Chondrocyte (in vitro differentiated cells): Measurements from ENCODE around the gene NXPE1. TPM values are rescaled to one million over a fixed set of nuclear protein-coding genes. Genes with fewer than 3 reads are reported as not detected.

Experiments used
- DNase-seq: peaks from one replicate; pipeline ENCODE4 v3.0.0; 2021; ENCODE audit warnings: mixed read lengths, low spot score
- H3K27ac Mint-ChIP-seq: one replicate; pipeline ENCODE4 v1.8.0; 2021; ENCODE audit warnings: mild to moderate bottlenecking, moderate library complexity, mixed read lengths; ENCODE audit not compliant: unreplicated experiment
- H3K27me3 Mint-ChIP-seq: 2 replicates; pipeline ENCODE4 v1.8.0; 2021; ENCODE audit warnings: low read depth, mixed read lengths
- H3K36me3 Mint-ChIP-seq: 2 replicates; pipeline ENCODE4 v1.8.0; 2021; ENCODE audit warnings: low read depth, mixed read lengths
- H3K4me1 Mint-ChIP-seq: 2 replicates; pipeline ENCODE4 v1.8.0; 2021; ENCODE audit warnings: low read depth, mild to moderate bottlenecking, mixed read lengths
- H3K4me3 Mint-ChIP-seq: one replicate; pipeline ENCODE4 v1.8.0; 2021; ENCODE audit warnings: mild to moderate bottlenecking, moderate library complexity, mixed read lengths; ENCODE audit not compliant: unreplicated experiment
- H3K9me3 Mint-ChIP-seq: 2 replicates; pipeline ENCODE4 v1.8.0; 2021; ENCODE audit warnings: low read depth, mixed read lengths
- CTCF ChIP-seq: fragments of 200-600 bp; sonication (generic); IDR thresholded peaks from 2 replicates; pipeline ENCODE4 v1.5.0; 2021; ENCODE audit warnings: antibody characterized with exemption, mild to moderate bottlenecking, moderate library complexity
- total RNA-seq: library from RNA; stranded (reverse); gene quantifications from 3 replicates; pipeline ENCODE4 v1.2.1, GENCODE V29; 2021

Gene NXPE1
- total RNA-seq, 1 donor from 2014 or later = not detected

DNA sequence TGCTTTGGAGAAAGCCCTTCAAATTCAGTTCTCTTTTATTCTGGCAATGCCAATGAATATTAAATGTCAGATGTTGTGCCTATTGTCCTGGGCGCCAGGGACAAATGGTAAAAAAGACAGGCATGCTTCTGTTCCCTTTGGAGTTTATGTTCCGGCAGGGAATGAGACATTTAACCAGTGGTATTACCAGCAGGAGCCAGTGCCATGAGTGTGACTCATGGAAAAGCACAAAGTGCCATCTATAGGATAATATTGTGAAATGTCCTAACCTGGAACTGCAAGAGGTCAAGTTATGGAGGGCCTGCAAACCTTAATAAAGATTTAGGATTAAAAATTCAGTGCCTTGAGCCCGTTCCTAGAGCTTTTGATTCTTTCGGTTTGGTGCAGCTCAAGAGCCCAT is 80.9 kb downstream of the NXPE1 start:
- peaks cover 7% of the 10 kb centered on the region for H3K4me1 Mint-ChIP-seq
- no peak overlapping the region for H3K4me3 Mint-ChIP-seq
- H3K27me3 Mint-ChIP-seq = no peaks in the 10 kb centered on the region
- TF ChIP-seq CTCF = no peak
- no peak for DNase-seq
- peaks cover 7% of the 10 kb centered on the region for H3K36me3 Mint-ChIP-seq
- no peak overlapping the region for H3K27ac Mint-ChIP-seq
- H3K9me3 Mint-ChIP-seq = no peaks in the 10 kb centered on the region

GRCh38 chr11:114478001-114478410 is 81.7 kb downstream of the NXPE1 start:
- peaks cover 7% of the 10 kb centered on the region for H3K4me1 Mint-ChIP-seq
- H3K9me3 Mint-ChIP-seq = no peaks in the 10 kb centered on the region
- H3K27ac Mint-ChIP-seq = no peak overlapping the region
- TF ChIP-seq CTCF = no peak
- no peak for DNase-seq
- no peak overlapping the region for H3K4me3 Mint-ChIP-seq
- peaks cover 7% of the 10 kb centered on the region for H3K36me3 Mint-ChIP-seq
- H3K27me3 Mint-ChIP-seq = no peaks in the 10 kb centered on the region

- peaks cover 7% of the 10 kb centered on the region for H3K9me3 Mint-ChIP-seq
- no peak overlapping the region for H3K27ac Mint-ChIP-seq
- no peak for DNase-seq
- no peak for TF ChIP-seq CTCF
- no peaks in the 10 kb centered on the region for H3K4me1 Mint-ChIP-seq
- H3K27me3 Mint-ChIP-seq = no peaks in the 10 kb centered on the region
- H3K4me3 Mint-ChIP-seq = no peak overlapping the region
- peaks cover 15% of the 10 kb centered on the region for H3K36me3 Mint-ChIP-seq
Measured at GRCh38 chr11:114472661-114473060, 87.0 kb downstream of the NXPE1 start.

Other genes with a start within 250 kb of the NXPE1 start
- 2.2 to 3.7 TPM (median 2.9 TPM) in 3 replicates for gene C11orf71, start 159.4 kb downstream of the NXPE1 start, total RNA-seq
- gene RBM7, start 159.2 kb downstream of the NXPE1 start, total RNA-seq = 27.4 to 37.6 TPM (median 37.1 TPM) in 3 replicates
- 151 to 183 TPM (median 178 TPM) in 3 replicates for gene REXO2, start 120.4 kb downstream of the NXPE1 start, total RNA-seq
- gene NXPE4, start 35.9 kb upstream of the NXPE1 start, total RNA-seq = not detected in 3 replicates
- 0.36 TPM in 1 of 3 replicates, not detected in the others for gene NXPE2, start 118.6 kb upstream of the NXPE1 start, total RNA-seq